AG04450 (cell line): Measurements from ENCODE around the gene RPA1. TPM values are rescaled to one million over a fixed set of nuclear protein-coding genes. Genes with fewer than 3 reads are reported as not detected.

ENCODE experiments used
- CTCF ChIA-PET: fragments of 300-600, 350-600 bp; formaldehyde crosslinking; extraction: SDS; loops from one replicate; lab custom pipeline; 2022; ENCODE audit warnings: antibody characterized with exemption, inconsistent platforms; lab: Charles Lee
- POLR2A ChIA-PET: fragments of 350-600 bp; formaldehyde crosslinking; extraction: SDS; loops from one replicate; lab custom pipeline; 2021; ENCODE audit warnings: antibody characterized with exemption, inconsistent platforms; lab: Yijun Ruan, JAX
- DNase-seq: peaks from one replicate; pipeline ENCODE4 v3.0.0-alpha.2; 2011; ENCODE audit warnings: low read depth, low spot score
- H3K27ac ChIP-seq: one replicate; pipeline ENCODE4 v1.5.1; 2012; ENCODE audit warnings: low read depth, low read length, control low read depth
- H3K27me3 ChIP-seq: one replicate; pipeline ENCODE4 v1.6.0; 2012; ENCODE audit warnings: low read length; ENCODE audit not compliant: control insufficient read depth, insufficient read depth
- H3K4me3 ChIP-seq: 2 replicates; pipeline ENCODE4 v1.5.1; 2011; ENCODE audit warnings: mild to moderate bottlenecking, low read depth, low read length, control low read depth
- H3K9me3 ChIP-seq: 2 replicates; pipeline ENCODE4 v1.5.1; 2012; ENCODE audit warnings: low read length; ENCODE audit not compliant: control insufficient read depth, insufficient read depth
- polyA plus RNA-seq: library from polyadenylated mRNA; depleted of rRNA; stranded (reverse); fragments of >200 nt; gene quantifications from 2 replicates; pipeline ENCODE4 v1.2.3, GENCODE V29; 2011
- TF ChIP-seq, protein P1 (sequence below): IDR thresholded peaks from 2 replicates; pipeline ENCODE4 v1.5.1; 2011; ENCODE audit warnings: low read depth, low read length, control low read depth, inconsistent platforms

Gene RPA1
- polyA plus RNA-seq, 1 experiment, result 56.4 TPM

- TF ChIP-seq, protein P1, sequence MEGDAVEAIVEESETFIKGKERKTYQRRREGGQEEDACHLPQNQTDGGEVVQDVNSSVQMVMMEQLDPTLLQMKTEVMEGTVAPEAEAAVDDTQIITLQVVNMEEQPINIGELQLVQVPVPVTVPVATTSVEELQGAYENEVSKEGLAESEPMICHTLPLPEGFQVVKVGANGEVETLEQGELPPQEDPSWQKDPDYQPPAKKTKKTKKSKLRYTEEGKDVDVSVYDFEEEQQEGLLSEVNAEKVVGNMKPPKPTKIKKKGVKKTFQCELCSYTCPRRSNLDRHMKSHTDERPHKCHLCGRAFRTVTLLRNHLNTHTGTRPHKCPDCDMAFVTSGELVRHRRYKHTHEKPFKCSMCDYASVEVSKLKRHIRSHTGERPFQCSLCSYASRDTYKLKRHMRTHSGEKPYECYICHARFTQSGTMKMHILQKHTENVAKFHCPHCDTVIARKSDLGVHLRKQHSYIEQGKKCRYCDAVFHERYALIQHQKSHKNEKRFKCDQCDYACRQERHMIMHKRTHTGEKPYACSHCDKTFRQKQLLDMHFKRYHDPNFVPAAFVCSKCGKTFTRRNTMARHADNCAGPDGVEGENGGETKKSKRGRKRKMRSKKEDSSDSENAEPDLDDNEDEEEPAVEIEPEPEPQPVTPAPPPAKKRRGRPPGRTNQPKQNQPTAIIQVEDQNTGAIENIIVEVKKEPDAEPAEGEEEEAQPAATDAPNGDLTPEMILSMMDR, result no peak
- ChIA-PET POLR2A (interaction anchor here (0.7 kb wide), 1 partner anchor 265 kb away, joined by 4 read pairs; no protein-coding TSS in a partner anchor), CTCF (interaction anchor here (1.0 kb wide), 1 partner anchor 112 kb away, joined by 3 read pairs; the partner anchor contains the start of gene RTN4RL1)
- DNase-seq, result no peak
- no peak overlapping the region for H3K27ac ChIP-seq
- no peaks in the 10 kb centered on the region for H3K9me3 ChIP-seq
- no peak overlapping the region for H3K4me3 ChIP-seq
- peaks cover 65% of the 10 kb centered on the region for H3K27me3 ChIP-seq
Observed at GRCh38 chr17:1913702-1914101, 83.9 kb downstream of the RPA1 start.

GRCh38 chr17:1914661-1915083 is 84.9 kb downstream of the RPA1 start:
- POLR2A ChIA-PET, result interaction anchor here (0.5 to 0.6 kb wide), 2 partner anchors 125 to 353 kb away, joined by 3 read pairs; no protein-coding TSS in a partner anchor
- Histone ChIP-seq H3K27ac (no peak overlapping the region), H3K9me3 (no peaks in the 10 kb centered on the region), H3K27me3 (peaks cover 63% of the 10 kb centered on the region), H3K4me3 (no peak overlapping the region)
- DNase-seq, result no peak
- CTCF ChIA-PET, result interaction anchor here (1.0 kb wide), 1 partner anchor 111 kb away, joined by 3 read pairs; the partner anchor contains the start of gene RTN4RL1
- TF ChIP-seq, protein P1, result no peak

DNA sequence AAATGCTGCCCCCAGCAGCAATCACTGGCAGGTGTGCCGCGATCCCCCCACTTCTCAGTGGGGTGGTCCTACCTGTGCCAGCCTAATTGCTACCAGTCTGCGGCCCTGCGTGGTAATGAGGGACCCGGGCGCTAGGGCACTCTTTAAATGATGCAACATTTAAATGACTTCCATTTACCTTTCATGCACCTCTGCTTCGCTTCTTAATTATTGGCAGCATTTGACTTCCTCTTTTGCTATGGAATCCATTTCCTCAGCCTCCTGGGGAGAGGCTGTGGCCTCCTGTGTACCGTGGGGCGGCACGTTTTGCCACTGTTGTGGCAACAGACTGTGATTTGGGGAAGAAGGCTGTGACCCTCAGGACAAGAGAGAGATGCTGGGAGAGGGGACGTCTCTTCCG is 86.1 kb downstream of the RPA1 start:
- no peak for DNase-seq
- POLR2A ChIA-PET, result no interaction called here
- CTCF ChIA-PET, result no interaction called here
- no peaks in the 10 kb centered on the region for H3K9me3 ChIP-seq
- TF ChIP-seq, protein P1, result no peak
- H3K27ac ChIP-seq, result no peak overlapping the region
- no peak overlapping the region for H3K4me3 ChIP-seq
- peaks cover 61% of the 10 kb centered on the region for H3K27me3 ChIP-seq

- no peak overlapping the region for H3K27ac ChIP-seq
- TF ChIP-seq, protein P1, result no peak
- H3K27me3 ChIP-seq, result peaks cover 61% of the 10 kb centered on the region
- no peak for DNase-seq
- no peaks in the 10 kb centered on the region for H3K9me3 ChIP-seq
- POLR2A ChIA-PET, result no interaction called here
- CTCF ChIA-PET, result no interaction called here
- no peak overlapping the region for H3K4me3 ChIP-seq
Observed at GRCh38 chr17:1916316-1916715, 86.5 kb downstream of the RPA1 start.

- TF ChIP-seq, protein P1, result no peak
- CTCF ChIA-PET, result no interaction called here
- no peak for DNase-seq
- peaks cover 53% of the 10 kb centered on the region for H3K27me3 ChIP-seq
- H3K9me3 ChIP-seq, result no peaks in the 10 kb centered on the region
- H3K4me3 ChIP-seq, result no peak overlapping the region
- POLR2A ChIA-PET, result no interaction called here
- H3K27ac ChIP-seq, result no peak overlapping the region
Observed at GRCh38 chr17:1916963-1917715, 87.3 kb downstream of the RPA1 start.
